Psoas muscle (tissue), 8 donors: Measurements from ENCODE around the gene RGS17. TPM values are rescaled to one million over a fixed set of nuclear protein-coding genes. Genes with fewer than 3 reads are reported as not detected.

Experiments
- ATAC-seq, 4 donors: fragments of 200-7000 bp; cut with Tn5 transposase; one replicate each; pipeline ENCODE4 v1.9.1; 2020; ENCODE audit warnings: moderate library complexity in 3 of 4, mild to moderate bottlenecking in 2 of 4
- DNase-seq, 2 donors: peaks; one replicate each; pipeline ENCODE4 v3.0.0-alpha.2; 2020
- H3K27ac ChIP-seq: fragments of 200-600 bp; one replicate; pipeline ENCODE4 v1.8.0; 2022
- H3K27me3 ChIP-seq, 3 donors: fragments of 200-600 bp in 1 of 3; one replicate each; pipeline versions ENCODE4 v1.6.1 to v1.8.0; 2013 to 2022; ENCODE audit warnings: low read length in 2 of 3, mild to moderate bottlenecking in 2 of 3, moderate library complexity in 1 of 3; ENCODE audit not compliant: insufficient read depth in 3 of 3
- H3K36me3 ChIP-seq, 2 donors: fragments of 200-600 bp in 1 of 2; one replicate each; pipeline versions ENCODE4 v1.6.1 to v1.8.0; 2013 to 2022; ENCODE audit warnings: low read depth in 1 of 2, mild to moderate bottlenecking in 1 of 2, moderate library complexity in 1 of 2; ENCODE audit not compliant: insufficient read depth in 1 of 2
- H3K4me1 ChIP-seq: fragments of 200-600 bp; one replicate; pipeline ENCODE4 v1.8.0; 2022
- H3K4me3 ChIP-seq: fragments of 200-600 bp; one replicate; pipeline ENCODE4 v1.8.0; 2022; ENCODE audit warnings: mild to moderate bottlenecking
- H3K9me3 ChIP-seq: fragments of 200-600 bp; one replicate; pipeline ENCODE4 v1.8.0; 2022
- CTCF ChIP-seq: fragments of 200-600 bp; IDR thresholded peaks from one replicate; pipeline ENCODE4 v1.8.0; 2022; ENCODE audit warnings: antibody characterized with exemption
- WGBS, 3 donors: extraction: QIAGEN DNeasy Blood & Tissue Kit; methylation state at CpG; one replicate each; pipeline versions ENCODE4 v1.1.6 to v1.1.7; 2013; 5-methylcytosine and 5-hydroxymethylcytosine counted together
- intact Hi-C, 2 donors: fragments of 100-400 bp; cut with DNase I; formaldehyde crosslinking; loops; one replicate each; pipeline versions ENCODE4 v1.11.0 to v1.14.2; 2022
- polyA plus RNA-seq, 3 donors: library from polyadenylated mRNA; stranded (reverse); fragments of 200-250 nt; gene quantifications; one replicate each; pipeline ENCODE4 v1.2.3, GENCODE V29; 2013
- total RNA-seq, 4 donors: library from RNA; stranded (reverse); fragmentation: NEBNext Ultra II Directional in 2 of 4; extraction: Animal tissue kit (Norgen Biotek cat#: 25700) in 2 of 4; gene quantifications; one replicate each; pipeline versions ENCODE4 v1.2.1 to v1.2.4, GENCODE V29; 2021 to 2023
- donor health status: healthy with polysubstance abuse.
- donor health status: DM: no; HTN: no; CAD: no; lungs with moderate emphysema.
- donor health status: Bipolar disorder and iron deficiency.
- donor health status: healthy.
- donor health status: DM: yes; HTN: yes; CAD: no.
- donor health status: DM: no; HTN: no; CAD: no.
- donor health status: DM: no; HTN: no; CAD: no.
- donor health status: DM: yes; HTN: yes; CAD: no.

Gene RGS17
- total and polyA plus RNA-seq, 7 donors, result 0.01 to 0.27 (median 0.15) TPM; not detected in 3

- intact Hi-C loops, result no loop called here
- no peaks in the 10 kb centered on the region for H3K9me3 ChIP-seq
- no peaks in the 10 kb centered on the region for H3K27me3 ChIP-seq
- 50 to 62% (median 57%) methylated on average over 21 of the region's 21 CpGs for WGBS, 3 donors
- no peak for TF ChIP-seq CTCF
- H3K36me3 ChIP-seq, result no peaks in the 10 kb centered on the region
- DNase-seq, result no peak
- H3K4me1 ChIP-seq, result no peaks in the 10 kb centered on the region
- H3K27ac ChIP-seq, result no peak overlapping the region
- peak overlapping the region; percentile 51 for H3K4me3 ChIP-seq
- no peak for ATAC-seq
These were observed 19.8 kb upstream of the RGS17 start for GRCh38 chr6:153150752-153151440.

GRCh38 chr6:153150371-153150751 lies 19.3 kb upstream of the RGS17 start:
- Histone ChIP-seq H3K27ac (no peak overlapping the region), H3K36me3 (no peaks in the 10 kb centered on the region), H3K4me3 (peak overlapping the region; percentile 51), H3K4me1 (no peaks in the 10 kb centered on the region), H3K9me3 (no peaks in the 10 kb centered on the region), H3K27me3 (no peaks in the 10 kb centered on the region)
- no peak for DNase-seq
- TF ChIP-seq CTCF, result no peak
- ATAC-seq, result no peak
- 64 to 73% (median 72%) methylated on average over 10 to 11 of the region's 11 CpGs for WGBS, 3 donors
- intact Hi-C loops, result no loop called here

- H3K4me1 ChIP-seq, result no peaks in the 10 kb centered on the region
- H3K9me3 ChIP-seq, result no peaks in the 10 kb centered on the region
- H3K4me3 ChIP-seq, result no peak overlapping the region
- TF ChIP-seq CTCF, result no peak
- no peaks in the 10 kb centered on the region for H3K27me3 ChIP-seq
- H3K27ac ChIP-seq, result no peak overlapping the region
- H3K36me3 ChIP-seq, result no peaks in the 10 kb centered on the region
- DNase-seq (no peak), ATAC-seq (no peak)
- WGBS, 3 donors, result 65 to 87% (median 78%) methylated on average over 6 of the region's 6 CpGs
- intact Hi-C loops, result no loop called here
These were observed 18.8 kb upstream of the RGS17 start for GRCh38 chr6:153149891-153150290.

GRCh38 chr6:153146413-153146812 lies 15.3 kb upstream of the RGS17 start:
- intact Hi-C loops, result no loop called here
- Histone ChIP-seq H3K4me1 (no peaks in the 10 kb centered on the region), H3K27ac (no peak overlapping the region), H3K9me3 (no peaks in the 10 kb centered on the region), H3K27me3 (no peaks in the 10 kb centered on the region), H3K36me3 (no peaks in the 10 kb centered on the region), H3K4me3 (no peak overlapping the region)
- no peak for ATAC-seq
- no peak for TF ChIP-seq CTCF
- DNase-seq, result no peak

- DNase-seq (no peak), ATAC-seq (no peak)
- intact Hi-C loops, result no loop called here
- Histone ChIP-seq H3K27ac (no peak overlapping the region), H3K9me3 (no peaks in the 10 kb centered on the region), H3K4me1 (no peaks in the 10 kb centered on the region), H3K27me3 (no peaks in the 10 kb centered on the region), H3K36me3 (no peaks in the 10 kb centered on the region), H3K4me3 (no peak overlapping the region)
- no peak for TF ChIP-seq CTCF
- WGBS, 3 donors, result 66 to 72% (median 70%) methylated on average over 4 of the region's 4 CpGs
These were observed 14.5 kb upstream of the RGS17 start for GRCh38 chr6:153145591-153145990.
